Sigmoid colon (tissue), 7 donors: Measurements from ENCODE around the gene UGT1A7. TPM values are rescaled to one million over a fixed set of nuclear protein-coding genes. Genes with fewer than 3 reads are reported as not detected.

Experiments used
- DNase-seq: peaks from one replicate; pipeline ENCODE4 v3.0.0-alpha.2; 2019
- H3K27ac ChIP-seq, 4 donors: fragments of 200-600 bp; sonication (generic); one replicate each; pipeline ENCODE4 v1.5.1; 2016 to 2019; ENCODE audit warnings: mild to moderate bottlenecking in 1 of 4
- H3K27me3 ChIP-seq, 3 donors: fragments of 200-600 bp; sonication (generic); one replicate each; pipeline ENCODE4 v1.5.1; 2019; ENCODE audit warnings: mild to moderate bottlenecking in 1 of 3
- H3K36me3 ChIP-seq, 4 donors: fragments of 200-600 bp; sonication (generic); one replicate each; pipeline ENCODE4 v1.5.1; 2016 to 2019
- H3K4me1 ChIP-seq, 4 donors: fragments of 200-600 bp; sonication (generic); one replicate each; pipeline ENCODE4 v1.5.1; 2017 to 2019
- H3K4me3 ChIP-seq, 4 donors: fragments of 200-600 bp; sonication (generic); one replicate each; pipeline ENCODE4 v1.5.1; 2017 to 2019; ENCODE audit warnings: mild to moderate bottlenecking in 2 of 4, moderate library complexity in 1 of 4
- H3K9me3 ChIP-seq, 4 donors: fragments of 200-600 bp in 3 of 4; sonication (generic) in 3 of 4; one replicate each; pipeline versions ENCODE4 v1.5.1 to v1.6.1; 2013 to 2019
- EP300 ChIP-seq, 4 donors: sonication (generic); formaldehyde crosslinking; IDR thresholded peaks; one replicate each; pipeline ENCODE4 v1.6.1; 2017; ENCODE audit warnings: antibody characterized with exemption in 4 of 4
- POLR2A ChIP-seq, 2 donors: fragments of 450-650 bp; IDR thresholded peaks; one replicate each; pipeline ENCODE4 v1.6.1; 2016; ENCODE audit warnings: antibody characterized with exemption in 2 of 2, mild to moderate bottlenecking in 2 of 2, moderate library complexity in 2 of 2
- POLR2AphosphoS5 ChIP-seq, 4 donors: sonication (generic); formaldehyde crosslinking; IDR thresholded peaks; one replicate each; pipeline ENCODE4 v1.6.1; 2017; ENCODE audit warnings: antibody characterized with exemption in 4 of 4
- WGBS, 2 donors: extraction: QIAGEN DNeasy Blood & Tissue Kit; methylation state at CpG; one replicate each; pipeline ENCODE4 v1.1.7; 2013; 5-methylcytosine and 5-hydroxymethylcytosine counted together
- intact Hi-C: fragments of 100-400 bp; cut with DNase I; formaldehyde crosslinking; loops from one replicate; pipeline ENCODE4 v1.15.1; 2023
- polyA plus RNA-seq, 3 donors: library from polyadenylated mRNA; stranded (reverse); fragments of 200-250 nt; gene quantifications; one replicate each; pipeline ENCODE4 v1.2.3, GENCODE V29; 2013
- total RNA-seq, 4 donors: library from RNA; depleted of rRNA; stranded (reverse); fragments of >200 nt; gene quantifications; one replicate each; pipeline ENCODE4 v1.1.0, GENCODE V29; 2016
- TF ChIP-seq, protein P1 (sequence below), 4 experiments: fragments of 450-650 bp in 3 of 4; fragments of 200-600 bp in 1 of 4; IDR thresholded peaks; one replicate each; pipeline ENCODE4 v1.5.1; 2016 to 2019; ENCODE audit warnings: antibody characterized with exemption in 4 of 4, mild to moderate bottlenecking in 3 of 4, moderate library complexity in 2 of 4
- donor health status: healthy with polysubstance abuse.
- donor health status: Bipolar disorder and iron deficiency.
- donor health status: healthy.

The UGT1A7 gene
- total and polyA plus RNA-seq, 7 donors = 0.66 TPM; not detected in 6

DNA sequence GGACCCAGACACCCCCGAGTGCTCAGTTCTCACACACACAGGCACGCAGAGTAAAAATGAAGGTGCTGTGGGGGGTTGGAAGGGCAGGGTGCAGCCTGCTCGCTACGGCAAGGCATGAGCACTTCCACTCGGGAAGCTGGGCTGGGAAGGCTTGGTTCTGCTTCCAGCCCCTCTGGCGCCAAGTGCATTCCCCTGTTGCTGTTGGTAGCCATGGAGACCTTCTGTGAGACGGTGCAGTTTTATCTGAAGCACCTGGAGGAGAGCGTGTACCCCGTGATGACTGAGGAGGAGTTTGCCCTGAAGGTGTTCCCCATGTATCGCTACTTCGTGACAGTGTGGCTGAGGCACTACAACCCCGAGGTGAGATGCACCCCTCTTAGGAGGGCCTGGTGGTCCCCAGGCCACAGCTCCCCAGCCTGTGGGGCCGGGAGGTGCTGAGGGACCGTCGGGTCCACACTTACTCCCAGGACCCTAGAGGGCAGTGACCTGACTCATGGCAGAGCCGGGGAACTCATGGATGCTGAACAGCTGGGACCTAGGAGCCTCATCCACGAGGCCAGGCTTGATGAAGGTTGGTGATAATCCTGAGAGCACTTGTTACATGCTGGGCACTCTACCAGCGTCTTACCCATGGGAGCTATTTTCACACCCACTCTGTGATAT, 111.9 kb downstream of the UGT1A7 start:
- Histone ChIP-seq H3K27me3 (no peaks in the 10 kb centered on the region), H3K36me3 (no peaks in the 10 kb centered on the region), H3K9me3 (no peaks in the 10 kb centered on the region), H3K4me3 (no peak overlapping the region), H3K4me1 (no peaks in the 10 kb centered on the region), H3K27ac (no peak overlapping the region)
- TF ChIP-seq, protein P1, sequence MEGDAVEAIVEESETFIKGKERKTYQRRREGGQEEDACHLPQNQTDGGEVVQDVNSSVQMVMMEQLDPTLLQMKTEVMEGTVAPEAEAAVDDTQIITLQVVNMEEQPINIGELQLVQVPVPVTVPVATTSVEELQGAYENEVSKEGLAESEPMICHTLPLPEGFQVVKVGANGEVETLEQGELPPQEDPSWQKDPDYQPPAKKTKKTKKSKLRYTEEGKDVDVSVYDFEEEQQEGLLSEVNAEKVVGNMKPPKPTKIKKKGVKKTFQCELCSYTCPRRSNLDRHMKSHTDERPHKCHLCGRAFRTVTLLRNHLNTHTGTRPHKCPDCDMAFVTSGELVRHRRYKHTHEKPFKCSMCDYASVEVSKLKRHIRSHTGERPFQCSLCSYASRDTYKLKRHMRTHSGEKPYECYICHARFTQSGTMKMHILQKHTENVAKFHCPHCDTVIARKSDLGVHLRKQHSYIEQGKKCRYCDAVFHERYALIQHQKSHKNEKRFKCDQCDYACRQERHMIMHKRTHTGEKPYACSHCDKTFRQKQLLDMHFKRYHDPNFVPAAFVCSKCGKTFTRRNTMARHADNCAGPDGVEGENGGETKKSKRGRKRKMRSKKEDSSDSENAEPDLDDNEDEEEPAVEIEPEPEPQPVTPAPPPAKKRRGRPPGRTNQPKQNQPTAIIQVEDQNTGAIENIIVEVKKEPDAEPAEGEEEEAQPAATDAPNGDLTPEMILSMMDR (IDR thresholded peaks at IDR 0.05) = no peak
- TF ChIP-seq POLR2AphosphoS5 (IDR thresholded peaks at IDR 0.05) = no peak
- no peak for TF ChIP-seq POLR2A (IDR thresholded peaks at IDR 0.05)
- TF ChIP-seq EP300 (IDR thresholded peaks at IDR 0.05) = no peak
- 85 to 86% methylated on average over 18 of the region's 18 CpGs for WGBS, 2 donors
- intact Hi-C loops = no loop called here
- DNase-seq = no peak

DNA sequence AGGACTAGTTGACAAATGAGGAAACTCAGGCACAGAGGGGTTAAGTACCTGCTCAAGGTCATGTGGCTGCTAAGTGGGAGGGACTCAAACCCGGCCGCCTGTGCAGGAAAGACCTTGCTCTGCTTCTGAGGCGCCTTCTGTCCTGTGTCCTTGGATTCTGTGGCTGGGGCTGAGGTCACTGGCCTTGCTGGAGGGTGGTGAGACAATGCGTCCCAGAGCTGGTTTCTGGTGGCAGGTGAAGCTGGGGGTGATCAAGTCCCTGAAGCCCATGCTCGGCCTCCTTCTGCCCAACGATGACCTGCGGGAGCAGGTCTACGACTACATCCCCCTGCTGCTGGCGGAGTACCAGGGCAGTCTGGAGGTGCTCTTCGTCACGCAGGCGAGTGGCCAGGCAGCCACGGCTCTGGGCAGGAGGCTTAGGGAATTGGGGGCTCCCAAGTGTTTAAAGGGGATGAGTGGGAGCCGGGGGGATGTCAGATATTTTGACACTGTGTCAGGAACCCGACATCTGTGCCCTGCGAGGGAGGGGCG, 112.5 kb downstream of the UGT1A7 start:
- H3K27me3 ChIP-seq = no peaks in the 10 kb centered on the region
- no peaks in the 10 kb centered on the region for H3K36me3 ChIP-seq
- no peak overlapping the region for H3K27ac ChIP-seq
- intact Hi-C loops = no loop called here
- H3K4me3 ChIP-seq = no peak overlapping the region
- no peaks in the 10 kb centered on the region for H3K9me3 ChIP-seq
- TF ChIP-seq EP300 (IDR thresholded peaks at IDR 0.05) = no peak
- TF ChIP-seq, protein P1 (IDR thresholded peaks at IDR 0.05) = no peak
- no peak for TF ChIP-seq POLR2AphosphoS5 (IDR thresholded peaks at IDR 0.05)
- no peak for DNase-seq
- H3K4me1 ChIP-seq = no peaks in the 10 kb centered on the region
- WGBS, 2 donors = 83 to 85% methylated on average over 17 of the region's 17 CpGs

DNA sequence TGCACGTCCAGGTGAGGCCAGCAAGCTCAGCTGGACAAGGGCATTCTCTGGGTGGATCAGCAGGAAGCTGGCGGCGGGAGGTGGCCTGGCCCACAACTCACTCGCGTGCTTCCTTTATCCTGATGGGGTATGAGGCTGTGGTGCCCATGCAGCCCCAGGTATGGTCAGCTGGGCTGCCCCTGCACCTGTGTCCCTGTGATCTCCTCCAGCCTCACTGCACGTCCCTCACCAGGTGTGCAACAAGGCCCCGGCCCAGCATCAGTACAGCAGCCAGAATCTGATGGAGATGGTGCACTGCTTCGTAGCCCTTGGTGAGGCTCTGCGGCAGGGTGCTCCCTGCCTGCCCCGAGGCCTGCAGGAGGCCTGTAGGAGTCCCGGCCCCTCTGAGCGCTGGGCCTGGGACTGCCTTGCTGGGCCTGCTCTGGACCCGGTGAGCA, 114.1 kb downstream of the UGT1A7 start:
- no peaks in the 10 kb centered on the region for H3K9me3 ChIP-seq
- H3K4me1 ChIP-seq = no peaks in the 10 kb centered on the region
- no peak overlapping the region for H3K27ac ChIP-seq
- WGBS, 2 donors = 93 to 96% methylated on average over 13 of the region's 13 CpGs
- no peak for TF ChIP-seq POLR2AphosphoS5 (IDR thresholded peaks at IDR 0.05)
- TF ChIP-seq, protein P1 (IDR thresholded peaks at IDR 0.05) = no peak
- no peak for TF ChIP-seq POLR2A (IDR thresholded peaks at IDR 0.05)
- no peak for TF ChIP-seq EP300 (IDR thresholded peaks at IDR 0.05)
- H3K4me3 ChIP-seq = no peak overlapping the region
- H3K27me3 ChIP-seq = no peaks in the 10 kb centered on the region
- DNase-seq = no peak
- intact Hi-C loops = no loop called here
- H3K36me3 ChIP-seq = no peaks in the 10 kb centered on the region

DNA sequence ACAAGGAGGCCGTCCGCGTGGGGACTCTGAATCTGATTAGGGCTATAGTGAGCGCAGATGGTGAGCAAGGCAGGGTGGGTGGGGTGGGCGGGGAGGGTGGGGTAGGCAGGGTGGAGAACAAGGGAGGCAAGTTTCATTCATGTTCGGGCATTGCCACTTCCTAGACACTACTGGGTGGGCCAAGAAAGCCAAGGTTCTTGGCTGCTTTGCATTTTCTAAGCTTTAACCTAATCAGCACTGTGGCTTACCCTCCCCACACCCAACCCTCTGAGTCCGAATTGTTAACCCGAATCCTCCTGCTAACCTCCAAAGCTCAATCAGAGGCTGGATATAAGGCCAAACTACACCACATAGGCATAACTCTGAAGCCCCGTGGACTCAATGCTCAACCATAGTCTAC, 114.6 kb downstream of the UGT1A7 start:
- intact Hi-C loops = no loop called here
- WGBS, 2 donors = 92% methylated on average over 9 of the region's 9 CpGs
- DNase-seq = no peak

More for the DNA sequence above, 114.6 kb downstream of the UGT1A7 start:
- H3K27ac ChIP-seq = no peak overlapping the region
- no peaks in the 10 kb centered on the region for H3K27me3 ChIP-seq
- TF ChIP-seq, protein P1 (IDR thresholded peaks at IDR 0.05) = no peak
- TF ChIP-seq EP300 (IDR thresholded peaks at IDR 0.05) (no peak), POLR2AphosphoS5 (IDR thresholded peaks at IDR 0.05) (no peak), POLR2A (IDR thresholded peaks at IDR 0.05) (no peak)
- no peaks in the 10 kb centered on the region for H3K9me3 ChIP-seq
- H3K4me3 ChIP-seq = no peak overlapping the region
- H3K4me1 ChIP-seq = no peaks in the 10 kb centered on the region
- H3K36me3 ChIP-seq = no peaks in the 10 kb centered on the region
